Right forelimb (tissue), 1 donor: ENCODE measurements around the gene EXOC6.
"Not testable (repeated sequence)": the region's sequence is repeated elsewhere in the genome, so short reads cannot be mapped to it uniquely, and the experiment has no call there.

Experiments
- DNase-seq: peaks from one replicate; pipeline ENCODE4 v3.0.0-alpha.2; 2018

The EXOC6 gene

DNA sequence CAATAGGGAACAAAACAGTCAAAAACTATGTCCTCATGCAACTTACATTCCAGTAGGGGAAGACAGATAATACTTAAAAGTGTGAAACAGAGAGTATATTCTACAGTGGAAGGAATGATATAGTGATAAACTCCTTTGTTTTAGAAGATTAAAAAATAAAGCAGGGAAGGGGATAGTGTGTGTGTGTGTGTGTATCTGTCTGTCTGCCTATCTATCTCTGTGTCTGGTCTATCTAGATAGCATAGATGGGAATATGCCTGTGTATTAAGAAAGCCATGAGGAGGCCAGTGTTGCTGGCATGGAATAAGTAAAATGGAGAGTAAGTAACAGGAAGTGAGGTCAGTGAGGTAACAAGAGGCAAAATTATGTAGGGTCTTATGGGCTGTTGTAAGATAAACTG, 42.2 kb downstream of the EXOC6 start:
- DNase-seq = no peak

DNA sequence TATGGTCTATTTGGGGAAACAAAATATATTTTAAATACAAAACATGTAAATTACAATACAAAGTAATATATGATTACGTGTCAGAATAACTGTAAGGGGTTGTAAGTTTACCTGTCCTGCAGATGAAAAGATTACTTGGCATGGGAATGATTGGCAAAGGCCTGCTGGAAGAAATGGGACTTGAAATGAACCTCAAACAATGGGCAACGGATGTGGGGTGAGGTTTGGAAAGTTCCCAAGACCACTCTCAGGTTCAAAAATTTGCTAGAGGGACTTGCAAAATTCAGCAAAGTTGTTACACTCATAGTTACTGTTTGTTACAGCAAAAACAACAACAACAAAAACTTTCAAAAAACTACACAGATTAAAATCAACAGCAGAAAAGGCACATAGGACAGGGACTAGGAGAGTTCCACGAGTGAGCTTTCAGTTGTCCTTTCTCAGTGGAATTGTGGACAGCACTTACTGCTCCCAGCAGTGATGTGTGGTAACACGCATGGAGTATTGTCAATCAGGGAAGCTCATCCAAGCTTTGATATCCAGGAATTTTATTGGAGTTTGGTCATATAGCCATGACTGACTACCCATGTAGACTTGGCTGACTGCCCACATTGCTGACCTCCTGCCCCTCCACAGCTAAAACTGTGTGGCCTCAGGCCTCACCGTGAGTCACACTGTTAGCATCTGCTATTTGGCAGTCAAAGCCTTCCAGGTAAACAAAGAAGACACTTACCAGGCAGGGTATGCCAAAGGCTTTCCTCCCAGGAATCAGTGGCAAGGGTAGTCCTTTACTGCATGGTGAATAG, 43.8 kb downstream of the EXOC6 start:
- no peak for DNase-seq

DNA sequence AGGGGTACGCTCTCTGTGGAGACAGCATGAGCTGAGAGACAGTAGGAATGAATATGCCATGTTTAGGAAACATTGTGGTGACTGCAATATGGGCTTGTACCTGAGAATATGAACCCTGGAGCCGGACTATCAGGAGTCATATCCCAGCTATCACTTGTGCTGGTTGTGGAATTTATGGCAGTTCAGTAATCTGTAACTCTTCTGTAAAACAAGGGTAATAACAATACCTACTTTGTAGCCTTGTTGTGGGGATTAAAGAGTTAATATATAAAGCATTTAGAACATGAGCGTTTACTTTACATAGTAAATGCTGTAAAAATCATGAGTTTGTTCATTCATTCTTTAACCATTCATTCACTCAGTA, 44.4 kb downstream of the EXOC6 start:
- DNase-seq = no peak

DNA sequence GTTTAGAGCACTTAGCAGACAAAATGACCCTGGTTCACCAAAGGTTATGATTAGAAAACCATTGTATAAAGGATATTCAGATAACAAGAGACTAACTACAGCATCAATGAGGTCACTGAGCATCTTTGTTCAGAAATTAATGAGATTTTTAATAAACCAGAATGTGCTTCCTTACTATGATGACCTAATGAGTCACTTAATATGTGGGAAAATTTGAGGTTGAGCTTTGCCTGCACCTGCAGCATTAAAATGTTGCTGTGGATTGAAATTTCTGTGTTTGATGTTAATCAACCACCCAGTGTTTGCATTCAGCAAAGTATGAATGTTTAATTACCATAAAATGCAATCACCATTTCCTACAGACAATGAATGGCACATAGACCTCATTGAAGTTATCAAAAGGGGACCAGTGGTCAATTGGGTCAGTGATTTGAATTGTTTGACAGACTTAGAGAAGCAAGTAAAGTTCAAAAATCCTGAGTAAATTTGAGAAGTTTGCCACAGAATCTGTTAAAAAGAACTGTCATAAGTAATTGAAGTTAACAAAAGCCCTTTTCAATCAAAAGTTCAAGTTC, 45.8 kb downstream of the EXOC6 start:
- DNase-seq = no peak

DNA sequence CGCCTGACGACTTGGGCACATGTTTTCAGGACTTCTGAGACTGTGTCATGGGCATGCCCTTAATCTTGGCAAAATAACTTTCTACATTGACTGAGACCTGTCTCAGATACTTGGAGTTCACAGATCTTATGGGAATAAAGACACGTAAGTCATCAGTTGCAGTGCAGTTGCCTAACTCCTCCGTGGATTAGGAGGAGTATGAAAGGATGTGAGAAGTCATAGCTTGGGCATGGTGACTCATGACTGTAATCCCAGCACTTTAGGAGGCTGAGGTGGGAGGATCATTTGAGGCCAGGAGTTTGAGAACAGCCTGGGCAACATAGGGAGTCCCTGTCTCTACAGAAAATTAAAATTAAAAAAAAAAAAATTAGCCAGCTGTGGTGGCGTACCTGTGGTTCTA, 49.6 kb downstream of the EXOC6 start:
- no peak for DNase-seq

DNA sequence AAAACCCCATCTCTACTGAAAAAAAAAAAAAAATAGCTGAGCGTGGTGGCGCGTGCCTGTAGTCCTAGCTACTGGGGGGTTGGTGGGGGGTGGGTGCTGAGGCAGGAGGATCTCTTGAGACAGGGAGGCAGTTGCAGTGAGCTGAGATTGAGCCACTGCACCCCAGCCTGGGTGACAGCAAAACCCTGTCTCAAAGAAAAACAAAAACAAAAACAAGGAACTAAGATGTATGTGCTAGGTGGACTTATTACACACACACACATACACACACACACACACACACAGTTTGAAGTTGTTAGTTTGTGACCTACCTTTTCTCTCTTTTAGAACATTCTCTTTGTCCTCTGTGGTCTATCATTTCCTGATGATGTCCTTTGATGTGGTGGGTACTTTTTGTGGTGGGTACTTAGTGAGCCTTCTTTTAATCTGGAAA, 53.5 kb downstream of the EXOC6 start:
- DNase-seq = no peak

DNA sequence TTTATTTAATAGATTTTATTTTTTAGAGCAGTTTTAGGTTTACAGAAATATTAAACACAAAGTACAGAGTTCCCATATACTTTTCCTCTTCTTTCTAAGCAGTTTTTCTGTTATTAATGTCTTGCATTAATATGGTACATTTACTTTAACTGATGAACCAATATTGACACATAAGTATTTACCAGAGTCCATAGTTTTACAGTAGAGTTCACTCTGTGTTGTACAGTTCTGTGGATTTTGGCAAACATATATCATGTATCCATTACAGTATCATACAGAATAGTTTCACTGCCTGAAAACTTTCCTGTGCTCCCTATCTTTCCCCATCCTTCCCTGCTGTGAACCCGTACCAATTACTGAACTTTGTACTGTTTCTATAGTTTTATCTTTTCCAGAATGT, 55.3 kb downstream of the EXOC6 start:
- DNase-seq = no peak

DNA sequence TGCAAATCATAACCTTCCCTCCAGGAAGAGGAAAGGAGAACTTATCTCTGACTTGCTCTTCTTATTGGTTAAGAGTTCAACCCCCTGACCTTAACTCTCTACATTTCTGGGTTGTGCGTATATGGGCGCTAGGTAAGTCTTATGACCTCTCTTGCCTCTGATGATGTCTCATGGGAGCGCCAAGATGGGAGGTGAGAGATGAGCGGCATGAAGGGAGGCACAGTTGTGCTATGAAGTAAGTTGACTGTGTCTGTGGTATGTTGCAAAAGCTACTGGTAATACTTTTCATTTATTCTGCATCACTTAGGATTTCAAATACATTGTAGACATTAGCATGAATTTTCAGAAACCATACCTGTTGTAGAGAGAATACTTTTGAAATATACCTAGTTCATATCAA, 59.0 kb downstream of the EXOC6 start:
- no peak for DNase-seq

DNA sequence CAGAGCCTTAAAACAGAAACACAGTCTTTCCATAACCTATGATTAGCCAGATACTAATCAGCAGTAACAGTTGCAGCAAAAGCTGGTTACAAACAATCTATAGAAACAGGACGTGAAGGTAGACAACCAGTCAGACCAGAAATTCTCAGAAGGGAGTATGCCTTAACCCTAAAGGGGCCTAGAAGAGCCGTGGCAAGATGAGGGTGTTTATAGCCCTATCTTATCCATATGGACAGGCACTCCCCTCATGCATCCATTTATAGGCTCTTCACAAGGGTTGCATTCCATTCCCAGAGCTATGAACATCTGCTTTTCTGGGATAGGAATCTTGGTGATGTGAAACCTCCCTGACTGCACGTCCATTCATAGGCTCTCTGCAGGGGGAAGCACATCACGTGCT, 64.3 kb downstream of the EXOC6 start:
- not testable (repeated sequence) for DNase-seq

DNA sequence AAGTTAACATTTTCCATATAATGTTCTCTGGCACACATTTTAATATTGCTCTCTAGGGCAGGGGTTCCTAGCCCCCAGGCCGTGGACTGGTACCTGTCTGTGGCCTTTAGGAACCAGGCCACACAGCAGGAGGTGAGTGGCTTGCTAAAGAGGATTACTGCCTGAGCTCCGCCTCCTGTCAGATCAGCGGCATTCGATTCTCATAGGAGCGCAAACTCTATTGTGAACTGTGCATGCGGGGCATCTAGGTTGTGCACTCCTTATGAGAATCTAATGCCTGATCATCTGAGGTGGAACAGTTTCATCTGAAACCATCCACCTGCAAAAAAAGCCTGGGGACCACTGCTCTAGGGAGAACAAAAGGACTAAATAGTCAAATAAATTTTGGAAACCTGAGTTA, 65.7 kb downstream of the EXOC6 start:
- DNase-seq = no peak

DNA sequence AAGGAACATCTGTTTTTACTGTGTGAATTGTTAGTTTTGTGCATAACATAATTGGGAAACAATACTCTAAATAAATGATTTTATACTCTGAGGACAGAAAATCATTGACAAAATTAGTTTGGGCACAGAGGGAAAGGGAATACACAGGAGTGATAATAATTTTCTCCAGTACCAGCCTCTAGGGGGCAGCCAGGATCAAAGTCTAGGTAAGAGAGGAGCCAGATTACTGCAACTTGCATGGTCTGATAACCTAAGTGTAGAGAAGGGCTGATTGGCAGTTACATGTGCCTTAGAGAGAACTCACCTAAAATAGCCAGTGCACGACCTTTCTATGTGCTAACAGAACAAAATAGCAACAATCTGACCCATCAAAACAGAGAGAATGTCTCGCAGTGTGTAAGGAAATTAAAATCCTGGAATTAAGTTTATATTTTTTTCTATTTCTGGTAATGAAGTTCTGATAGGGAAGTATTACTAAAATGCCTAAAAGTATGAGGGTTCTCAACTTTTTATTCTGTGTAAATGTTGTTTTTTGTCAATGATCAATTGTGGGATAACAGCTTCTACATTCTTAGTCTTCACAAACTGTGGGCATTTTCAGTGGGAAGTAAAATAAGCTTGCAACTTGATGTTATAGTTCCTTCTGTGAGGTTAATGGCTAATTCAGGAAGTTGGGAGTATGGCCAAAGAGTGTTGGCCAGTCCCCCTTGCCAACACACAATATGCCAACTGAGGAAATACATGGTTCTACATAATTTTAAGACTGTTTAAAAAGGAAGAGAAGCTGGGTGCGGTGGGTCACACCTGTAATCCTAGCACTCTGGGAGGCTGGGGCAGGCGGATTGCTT, 66.4 kb downstream of the EXOC6 start:
- no peak for DNase-seq

DNA sequence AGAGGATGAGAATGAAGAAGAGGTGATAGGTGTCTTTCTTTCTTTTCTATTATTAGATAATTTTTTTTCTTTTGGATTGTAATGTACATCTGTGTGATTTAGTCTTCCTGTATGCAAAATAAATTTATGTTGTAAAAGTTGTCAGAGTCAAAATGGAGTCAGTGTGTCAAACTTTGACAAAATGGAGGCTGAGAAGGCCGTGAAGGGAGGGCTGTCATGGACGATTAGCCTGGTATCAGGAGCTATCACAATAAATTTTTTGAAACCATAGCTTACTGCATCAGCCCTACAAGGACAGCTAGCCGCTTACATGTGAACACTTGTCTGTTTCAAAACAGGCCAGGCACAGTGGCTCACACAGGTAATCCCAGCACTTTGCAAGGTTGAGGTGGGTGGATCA, 67.6 kb downstream of the EXOC6 start:
- no peak for DNase-seq

DNA sequence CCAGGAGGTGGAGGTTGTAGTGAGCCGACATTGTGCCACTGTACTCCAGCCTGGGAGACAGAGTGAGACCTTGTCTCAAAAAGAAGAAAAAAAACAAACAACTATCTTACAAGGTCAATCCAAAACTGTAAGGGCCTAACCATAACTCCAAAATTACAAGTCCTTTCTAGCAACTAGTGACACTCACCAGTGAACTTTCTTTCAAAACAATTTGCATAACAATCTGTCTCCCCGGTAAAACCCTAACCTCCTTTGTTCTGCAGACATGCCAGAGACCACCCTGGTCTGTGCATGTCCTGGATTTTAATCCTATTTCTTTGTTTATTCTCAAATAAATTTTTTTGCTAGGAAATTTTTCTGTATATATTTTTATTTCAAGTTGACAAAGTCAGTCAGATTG, 68.1 kb downstream of the EXOC6 start:
- no peak for DNase-seq

DNA sequence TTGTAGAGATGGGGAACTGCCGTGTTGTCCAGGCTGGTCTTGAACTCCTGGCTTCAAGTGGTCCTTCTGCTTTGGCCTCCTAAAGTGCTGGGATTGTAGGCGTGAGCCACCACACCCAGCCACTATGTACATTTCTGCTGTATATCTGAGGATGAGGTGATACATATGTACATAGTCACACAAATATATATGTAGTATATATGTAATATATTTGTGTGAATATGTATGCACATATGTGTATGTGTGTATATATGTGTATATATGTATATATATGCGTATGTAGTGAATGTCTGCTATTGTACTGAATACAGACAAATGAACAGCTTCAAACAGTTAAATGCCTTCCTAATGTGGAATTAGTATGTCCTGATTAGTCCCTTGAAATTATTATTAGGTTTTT, 70.3 kb downstream of the EXOC6 start:
- DNase-seq = no peak

DNA sequence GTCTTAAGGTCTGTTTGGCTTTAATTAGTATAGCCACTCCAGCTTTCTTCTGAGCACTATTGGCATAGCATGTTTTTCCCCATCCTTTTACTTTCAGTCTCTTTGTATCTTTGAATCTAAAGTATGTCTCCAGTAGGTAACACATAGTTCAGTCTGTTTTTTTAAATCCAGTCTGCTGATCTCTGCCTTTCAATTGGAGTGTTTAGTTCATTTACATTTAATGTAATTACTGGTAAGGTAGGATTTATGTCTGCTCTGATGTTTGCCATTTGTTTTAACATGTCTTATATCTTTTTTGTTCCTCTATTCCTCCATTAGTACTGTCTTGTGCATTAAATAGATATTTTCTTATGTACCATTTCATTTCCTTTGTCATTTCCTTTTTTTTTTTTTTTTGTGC, 72.5 kb downstream of the EXOC6 start:
- DNase-seq = no peak

DNA sequence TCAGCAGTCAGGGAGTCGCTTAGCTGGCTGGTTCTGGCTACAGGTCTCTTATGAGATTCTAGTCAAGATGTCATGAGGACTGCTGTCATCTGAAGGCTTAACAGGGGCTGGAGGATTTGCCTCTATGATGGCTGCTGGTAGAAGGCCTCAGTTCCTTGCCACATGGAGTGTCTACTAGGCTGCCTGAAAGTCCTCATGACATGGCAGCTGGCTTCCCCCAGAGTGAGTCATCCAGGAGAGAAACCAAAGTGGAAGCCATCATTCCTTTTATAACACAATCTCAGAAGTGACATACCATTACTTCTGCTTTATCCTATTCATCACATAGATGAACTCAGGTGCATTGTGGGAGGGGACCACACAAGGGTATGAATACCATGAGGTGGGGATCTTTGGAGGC, 75.1 kb downstream of the EXOC6 start:
- DNase-seq = no peak

DNA sequence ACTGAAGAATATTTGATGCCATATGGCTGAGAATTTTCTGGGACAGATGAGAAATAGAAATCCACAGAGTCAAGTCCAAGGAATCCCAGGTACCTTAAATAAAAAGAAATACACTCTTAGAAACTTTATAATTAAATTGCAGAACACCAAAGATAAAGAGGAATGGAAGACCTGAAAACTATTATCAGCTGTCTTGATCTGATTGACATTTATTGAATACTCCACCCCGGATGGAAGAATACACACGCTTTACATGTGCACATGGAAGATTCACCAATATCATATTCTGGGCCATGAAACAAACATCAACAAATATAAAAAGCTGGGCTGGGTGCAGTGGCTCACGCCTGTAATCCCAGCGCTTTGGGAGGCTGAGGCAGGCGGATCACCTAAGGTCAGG, 81.6 kb downstream of the EXOC6 start:
- DNase-seq = no peak

DNA sequence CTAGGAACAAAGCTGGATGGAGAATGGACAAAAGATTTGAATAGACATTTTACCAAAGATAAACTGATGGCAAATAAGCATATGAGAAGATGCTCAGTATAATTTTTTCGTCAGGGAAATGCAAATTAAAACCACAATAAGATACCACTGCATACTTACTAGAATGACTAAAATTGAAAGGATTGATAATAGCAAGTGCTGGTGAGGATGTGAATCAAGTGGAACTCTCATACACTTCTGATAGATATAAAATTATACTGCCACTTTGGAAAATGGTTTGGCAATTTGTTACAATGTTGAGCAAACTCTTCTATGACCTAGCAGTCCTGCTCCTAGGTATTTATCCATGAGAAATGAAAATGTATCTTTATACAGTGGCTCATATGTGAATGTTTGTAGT, 83.3 kb downstream of the EXOC6 start:
- DNase-seq = no peak

DNA sequence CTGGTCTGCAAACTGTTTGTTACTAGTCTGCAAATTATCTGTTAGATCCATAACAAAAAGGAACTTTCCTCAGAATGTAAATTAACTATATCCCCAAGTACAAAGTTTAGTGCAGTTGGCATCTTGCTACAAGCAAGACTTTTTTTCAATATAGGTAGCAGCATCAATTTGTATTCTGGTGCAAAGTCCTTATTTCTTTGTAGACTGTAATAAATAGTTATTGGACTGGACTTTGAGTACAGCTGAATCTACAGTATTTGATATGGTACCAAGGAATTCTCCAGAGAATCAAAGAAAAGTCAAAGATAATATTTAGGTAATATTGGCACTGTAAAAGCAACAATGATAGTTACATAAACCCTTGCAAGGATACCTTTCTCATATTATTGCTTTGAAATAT, 89.6 kb downstream of the EXOC6 start:
- no peak for DNase-seq

DNA sequence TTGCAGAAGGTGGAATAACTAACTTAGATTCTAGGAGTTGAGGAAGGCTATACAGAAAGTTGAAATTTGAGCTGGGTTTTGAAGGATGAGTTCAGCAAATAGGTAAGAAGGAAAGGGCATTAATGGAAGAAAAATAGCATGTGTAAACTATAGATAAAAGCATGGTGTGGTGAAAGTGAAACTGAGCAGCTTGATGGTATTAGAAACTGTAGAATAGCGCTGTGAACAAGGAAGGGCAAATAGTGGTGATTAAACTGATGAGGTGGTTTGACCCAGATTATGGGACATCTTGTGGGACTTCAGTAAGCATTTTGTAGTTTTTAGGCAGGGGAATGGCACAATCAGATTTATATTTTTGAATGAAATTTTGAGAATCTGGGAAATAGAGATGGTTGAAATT, 90.5 kb downstream of the EXOC6 start:
- no peak for DNase-seq

DNA sequence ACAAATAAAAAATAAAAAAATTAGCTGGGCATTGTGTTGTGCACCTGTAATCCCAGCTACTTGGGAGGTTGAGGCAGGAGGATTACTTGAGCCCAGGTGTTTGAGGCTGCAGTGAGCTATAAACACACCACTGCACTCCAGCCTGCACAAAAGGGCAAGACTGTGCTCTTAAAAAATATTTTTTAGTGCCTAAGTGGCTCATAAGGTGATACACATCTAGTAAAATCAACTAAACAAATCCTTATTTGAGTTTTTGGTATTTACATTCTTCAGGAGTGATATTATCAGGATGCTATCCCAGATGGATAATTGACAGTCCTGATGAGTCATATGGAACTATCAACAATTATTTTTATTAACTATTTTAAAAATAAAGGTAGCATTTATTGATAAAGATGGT, 93.9 kb downstream of the EXOC6 start:
- no peak for DNase-seq

DNA sequence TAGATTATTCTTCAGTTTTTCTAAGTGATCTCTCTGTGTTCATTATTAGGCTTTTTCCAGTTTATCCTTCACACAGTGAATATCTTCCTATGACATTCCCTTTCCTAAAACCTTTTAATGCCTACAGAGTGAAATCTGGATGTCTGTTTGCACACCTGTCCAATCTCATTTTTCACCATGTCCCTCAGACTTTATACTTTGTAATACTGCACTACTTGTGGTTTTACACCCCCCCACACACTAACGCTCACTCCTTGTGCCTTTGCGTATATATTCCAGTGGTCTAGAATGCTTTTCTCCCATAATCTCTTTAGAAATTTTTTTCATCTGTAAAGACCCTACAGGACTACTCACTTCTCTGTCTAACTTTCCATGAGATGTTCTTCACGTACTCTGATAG, 98.2 kb downstream of the EXOC6 start:
- no peak for DNase-seq

DNA sequence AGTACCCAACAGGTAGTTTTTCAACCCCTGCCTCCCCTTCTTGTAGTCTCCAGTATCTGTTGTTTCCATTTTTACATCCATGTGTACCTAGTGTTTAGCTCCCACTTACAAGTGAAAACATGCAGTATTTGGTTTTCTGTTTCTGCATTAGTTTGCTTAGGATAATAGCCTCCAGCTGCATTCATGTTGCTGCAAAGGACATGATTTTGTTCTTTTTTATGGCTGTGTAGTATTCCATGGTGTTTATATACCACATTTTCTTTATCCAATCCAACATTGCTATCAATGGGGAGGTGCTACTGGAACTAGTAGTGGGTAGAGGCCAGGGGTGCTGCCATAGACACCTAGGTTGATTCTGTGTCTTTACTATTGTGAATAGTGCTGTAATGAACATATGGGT, 104.3 kb downstream of the EXOC6 start:
- DNase-seq = not testable (repeated sequence)
